Activated T-helper 2 cell treated with anti-CD3 and anti-CD28 coated beads, Interferon-gamma antibody, Interleukin-2, Interleukin-4, amounts not matched to agents 10 μg/mL and 5 μg/mL and 100 μg/mL, durations not matched to agents 14 hours and 24 hours and 36 hours (primary cell): Measurements from ENCODE around the gene NLN. TPM values are rescaled to one million over a fixed set of nuclear protein-coding genes. Genes with fewer than 3 reads are reported as not detected.
A peak's percentile ranks its signal among the peaks of the same experiment; 100 is the strongest.

Experiments used
- DNase-seq: peaks from one replicate; pipeline ENCODE4 v3.0.0; 2021; ENCODE audit warnings: low spot score
- H3K27ac Mint-ChIP-seq: one replicate; pipeline ENCODE4 v1.8.0; 2021; ENCODE audit warnings: mixed read lengths
- H3K27me3 Mint-ChIP-seq: one replicate; pipeline ENCODE4 v1.8.0; 2021; ENCODE audit warnings: low read depth, mixed read lengths
- H3K36me3 Mint-ChIP-seq: one replicate; pipeline ENCODE4 v1.8.0; 2021; ENCODE audit warnings: low read depth, mixed read lengths
- H3K4me1 Mint-ChIP-seq: one replicate; pipeline ENCODE4 v1.8.0; 2021; ENCODE audit warnings: low read depth, mixed read lengths
- H3K4me3 Mint-ChIP-seq: one replicate; pipeline ENCODE4 v1.8.0; 2021; ENCODE audit warnings: low read depth, mild to moderate bottlenecking, moderate library complexity, mixed read lengths
- H3K9me3 Mint-ChIP-seq: one replicate; pipeline ENCODE4 v1.8.0; 2021; ENCODE audit warnings: mixed read lengths
- intact Hi-C: fragments of 100-400 bp; cut with micrococcal nuclease; formaldehyde crosslinking; loops from one replicate; pipeline ENCODE4 v1.15.1; 2023
- total RNA-seq: library from RNA; stranded (reverse); gene quantifications from 2 replicates; pipeline ENCODE4 v1.2.3, GENCODE V29; 2022

NLN gene
- total RNA-seq, 1 donor from 2014 or later: 22.5 TPM

DNA sequence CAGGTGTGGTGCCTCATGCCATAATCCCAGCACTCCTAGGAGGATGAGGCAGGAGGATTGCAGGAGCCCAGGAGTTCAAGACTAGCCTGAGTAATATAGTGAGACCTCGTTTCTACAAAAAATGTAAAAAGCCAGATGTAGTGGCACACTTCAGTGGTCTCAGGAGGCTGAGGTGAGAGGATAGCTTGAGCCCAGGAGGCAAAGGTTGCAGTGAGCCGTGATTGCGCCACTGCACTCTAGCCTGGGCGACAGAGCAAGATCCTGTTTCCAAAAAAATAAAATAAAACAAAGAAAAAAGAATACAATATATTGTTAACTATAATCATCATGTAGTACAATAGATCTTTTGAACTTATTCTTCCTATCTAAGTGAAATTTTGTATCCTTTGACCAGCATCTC lies 16.3 kb downstream of the NLN start:
- intact Hi-C loops: no loop called here
- Mint-ChIP-seq H3K27ac (no peak overlapping the region), H3K36me3 (no peaks in the 10 kb centered on the region), H3K4me1 (peaks cover 16% of the 10 kb centered on the region), H3K27me3 (no peaks in the 10 kb centered on the region), H3K9me3 (peaks cover 4% of the 10 kb centered on the region), H3K4me3 (no peak overlapping the region)
- no peak for DNase-seq

DNA sequence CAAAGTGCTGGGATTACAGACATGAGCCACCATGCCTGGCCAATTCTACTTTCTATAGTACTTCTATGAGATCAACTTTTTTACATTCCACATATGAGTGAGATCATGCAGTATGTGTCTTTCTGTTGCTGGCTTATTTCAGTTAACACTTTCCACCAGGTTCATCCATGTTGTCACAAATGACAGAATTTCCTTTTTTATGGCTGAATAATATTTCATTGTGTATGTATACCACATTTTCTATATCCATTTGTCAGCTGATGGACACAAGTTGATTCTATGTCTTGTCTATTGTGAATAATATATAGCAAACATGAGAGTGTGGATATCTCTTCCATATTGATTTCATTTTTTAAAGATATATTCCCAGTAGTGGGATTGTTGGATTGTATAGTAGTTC lies 17.2 kb downstream of the NLN start:
- no peak for DNase-seq
- Mint-ChIP-seq H3K27ac (no peak overlapping the region), H3K36me3 (no peaks in the 10 kb centered on the region), H3K4me3 (no peak overlapping the region), H3K4me1 (peaks cover 16% of the 10 kb centered on the region), H3K9me3 (peaks cover 4% of the 10 kb centered on the region), H3K27me3 (no peaks in the 10 kb centered on the region)
- intact Hi-C loops: no loop called here

DNA sequence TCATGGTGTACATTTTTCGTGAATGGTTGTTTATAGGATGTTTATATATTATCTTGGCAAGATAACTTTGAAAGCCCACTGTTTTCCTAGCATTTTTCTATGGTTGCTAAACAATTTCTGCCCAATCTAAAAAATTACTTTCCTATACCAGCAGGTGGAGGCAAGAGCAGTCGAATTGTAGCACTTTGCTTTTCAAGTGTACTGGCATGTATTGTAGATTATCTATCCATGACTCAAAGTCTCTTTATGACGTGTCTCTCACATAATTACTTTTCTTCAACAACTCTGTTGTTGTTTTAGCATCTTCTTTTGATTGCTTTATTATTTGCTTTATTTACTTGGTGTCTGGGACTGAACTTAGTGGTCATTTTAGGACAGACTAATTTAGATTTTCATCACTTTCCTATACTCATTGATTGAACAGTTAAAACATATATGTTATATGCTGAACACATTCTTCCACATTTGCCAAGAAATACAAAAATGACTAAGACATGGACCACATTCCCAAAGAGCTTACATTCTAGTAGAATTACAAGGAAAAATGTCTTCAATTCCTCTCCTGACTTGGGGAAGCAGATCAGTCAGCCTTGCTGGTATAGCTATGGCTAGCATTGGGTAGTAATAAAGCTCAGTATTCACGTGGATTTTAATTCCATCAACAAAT lies 20.7 kb downstream of the NLN start:
- no peak for DNase-seq
- Mint-ChIP-seq H3K9me3 (peaks cover 4% of the 10 kb centered on the region), H3K27me3 (no peaks in the 10 kb centered on the region), H3K27ac (no peak overlapping the region), H3K36me3 (no peaks in the 10 kb centered on the region), H3K4me1 (peaks cover 12% of the 10 kb centered on the region), H3K4me3 (no peak overlapping the region)
- intact Hi-C loops: loop anchor here (2.0 to 5.0 kb wide), 3 partner anchors 182 to 425 kb away; partner anchors contain the start of gene SREK1

DNA sequence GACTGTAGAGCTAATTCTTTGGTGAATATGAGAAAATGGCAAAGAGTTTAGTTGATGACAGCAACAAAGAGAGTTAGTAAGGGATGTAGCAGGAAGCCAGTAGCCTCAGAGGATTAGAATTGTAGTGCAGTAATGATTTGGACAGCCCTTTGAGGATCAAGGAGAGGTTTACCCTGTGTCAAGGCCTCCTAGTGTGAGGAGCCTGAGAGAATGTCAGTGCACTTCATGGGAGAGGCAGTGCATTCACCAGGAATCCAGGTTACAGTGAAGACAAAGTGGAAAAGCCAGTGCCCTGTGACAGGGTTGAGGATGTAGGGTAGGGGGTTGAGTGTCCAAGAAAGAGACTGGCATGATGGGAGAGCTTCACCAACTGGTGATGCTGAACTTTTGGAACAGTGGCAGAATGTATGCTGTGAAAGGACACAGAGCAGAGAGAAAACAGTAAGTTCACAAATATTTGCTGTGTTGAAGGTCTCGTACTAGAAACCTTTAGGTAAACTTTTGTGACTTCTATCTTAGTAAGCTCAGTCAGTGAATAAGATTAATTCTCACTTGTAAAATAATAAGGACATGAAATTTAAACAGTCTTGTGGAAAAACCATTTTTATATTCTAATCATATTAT lies 27.3 kb downstream of the NLN start:
- H3K27ac Mint-ChIP-seq: no peak overlapping the region
- intact Hi-C loops: no loop called here
- no peaks in the 10 kb centered on the region for H3K9me3 Mint-ChIP-seq
- no peaks in the 10 kb centered on the region for H3K4me1 Mint-ChIP-seq
- no peaks in the 10 kb centered on the region for H3K36me3 Mint-ChIP-seq
- DNase-seq: no peak
- no peaks in the 10 kb centered on the region for H3K27me3 Mint-ChIP-seq
- no peak overlapping the region for H3K4me3 Mint-ChIP-seq

DNA sequence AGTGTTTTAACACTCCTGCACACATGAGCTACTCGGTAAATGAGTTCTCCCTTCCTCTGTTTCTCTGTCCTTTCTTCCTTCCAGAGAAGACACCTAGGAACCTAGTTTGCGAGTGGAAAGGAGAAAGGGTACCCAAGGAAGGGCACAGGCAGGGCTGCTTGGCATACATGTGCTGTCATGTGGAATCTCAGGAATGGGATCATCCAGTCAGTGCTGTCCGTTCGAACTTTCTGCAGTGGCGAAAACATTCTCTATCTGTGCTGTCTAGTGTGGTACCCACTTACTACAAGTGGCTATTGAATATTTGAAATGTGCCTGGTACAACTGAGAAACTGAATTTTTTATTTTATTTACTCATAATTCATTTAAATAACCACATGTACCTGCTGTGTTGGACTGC lies 28.0 kb downstream of the NLN start:
- intact Hi-C loops: no loop called here
- no peak for DNase-seq
- Mint-ChIP-seq H3K27me3 (no peaks in the 10 kb centered on the region), H3K36me3 (no peaks in the 10 kb centered on the region), H3K27ac (no peak overlapping the region), H3K4me3 (no peak overlapping the region), H3K9me3 (no peaks in the 10 kb centered on the region), H3K4me1 (no peaks in the 10 kb centered on the region)

DNA sequence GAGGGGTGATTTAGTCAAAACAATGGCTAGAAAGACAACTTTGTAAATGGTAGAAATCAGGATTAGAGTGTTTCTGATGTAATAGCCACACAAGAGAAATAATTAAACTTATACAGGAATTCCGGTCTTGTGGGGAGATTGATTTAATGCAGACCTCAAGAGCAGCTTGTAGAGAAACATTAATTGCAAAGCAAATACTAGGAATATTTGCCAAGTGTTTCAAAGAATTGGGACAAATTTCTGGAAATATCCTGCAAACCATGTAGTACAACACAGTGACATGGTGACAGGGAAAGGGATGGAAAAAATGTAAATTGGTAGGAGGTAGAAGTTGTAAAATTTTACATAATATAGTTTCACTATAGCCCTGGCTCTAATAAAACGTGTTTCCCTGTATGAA lies 28.9 kb downstream of the NLN start:
- Mint-ChIP-seq H3K27me3 (no peaks in the 10 kb centered on the region), H3K27ac (no peak overlapping the region), H3K36me3 (no peaks in the 10 kb centered on the region), H3K4me1 (no peaks in the 10 kb centered on the region), H3K9me3 (no peaks in the 10 kb centered on the region), H3K4me3 (no peak overlapping the region)
- no peak for DNase-seq
- intact Hi-C loops: no loop called here

DNA sequence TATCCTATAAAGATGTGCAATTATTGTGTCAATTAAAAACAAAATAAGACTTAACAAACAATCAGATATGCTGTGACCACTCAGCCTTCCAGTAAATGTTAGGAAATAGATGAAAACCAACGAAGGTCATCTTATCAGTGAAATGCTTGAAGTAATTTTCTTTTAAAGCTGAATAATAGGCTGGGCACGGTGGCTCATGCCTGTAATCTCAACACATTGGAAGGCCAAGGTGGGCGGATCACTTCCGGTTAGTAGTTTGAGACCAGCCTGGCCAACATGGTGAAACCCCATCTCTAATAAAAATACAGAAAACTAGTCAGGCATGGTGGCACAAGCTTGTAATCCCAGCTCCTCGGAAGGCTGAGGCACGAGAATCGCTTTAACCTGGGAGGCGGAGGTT lies 31.2 kb downstream of the NLN start:
- H3K27me3 Mint-ChIP-seq: no peaks in the 10 kb centered on the region
- no peaks in the 10 kb centered on the region for H3K4me1 Mint-ChIP-seq
- DNase-seq: no peak
- no peaks in the 10 kb centered on the region for H3K9me3 Mint-ChIP-seq
- intact Hi-C loops: no loop called here
- H3K27ac Mint-ChIP-seq: no peak overlapping the region
- H3K4me3 Mint-ChIP-seq: no peak overlapping the region
- H3K36me3 Mint-ChIP-seq: no peaks in the 10 kb centered on the region

DNA sequence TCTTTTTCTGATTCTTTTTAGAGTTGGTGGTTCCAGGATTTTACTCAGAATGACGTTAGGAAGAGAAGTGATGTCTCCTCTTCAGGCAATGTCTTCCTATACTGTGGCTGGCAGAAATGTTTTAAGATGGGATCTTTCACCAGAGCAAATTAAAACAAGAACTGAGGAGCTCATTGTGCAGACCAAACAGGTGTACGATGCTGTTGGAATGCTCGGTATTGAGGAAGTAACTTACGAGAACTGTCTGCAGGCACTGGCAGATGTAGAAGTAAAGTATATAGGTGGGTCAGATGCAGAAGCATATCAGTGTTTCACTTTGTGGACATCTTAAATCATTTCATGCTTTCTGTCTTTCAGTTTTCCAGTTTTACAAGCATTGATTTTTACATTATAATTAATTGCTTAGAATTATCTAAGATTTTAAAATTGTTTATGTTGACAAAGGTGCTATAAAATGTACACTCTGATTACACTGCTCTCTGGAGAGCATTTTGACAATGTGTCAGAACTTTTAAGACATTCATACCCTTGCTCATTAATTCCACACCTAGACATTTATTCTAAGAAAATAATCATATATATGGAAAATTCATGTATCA lies 36.6 kb downstream of the NLN start:
- intact Hi-C loops: no loop called here
- Mint-ChIP-seq H3K4me3 (no peak overlapping the region), H3K27ac (no peak overlapping the region), H3K4me1 (peaks cover 6% of the 10 kb centered on the region), H3K36me3 (peaks cover 15% of the 10 kb centered on the region), H3K9me3 (no peaks in the 10 kb centered on the region), H3K27me3 (no peaks in the 10 kb centered on the region)
- no peak for DNase-seq

DNA sequence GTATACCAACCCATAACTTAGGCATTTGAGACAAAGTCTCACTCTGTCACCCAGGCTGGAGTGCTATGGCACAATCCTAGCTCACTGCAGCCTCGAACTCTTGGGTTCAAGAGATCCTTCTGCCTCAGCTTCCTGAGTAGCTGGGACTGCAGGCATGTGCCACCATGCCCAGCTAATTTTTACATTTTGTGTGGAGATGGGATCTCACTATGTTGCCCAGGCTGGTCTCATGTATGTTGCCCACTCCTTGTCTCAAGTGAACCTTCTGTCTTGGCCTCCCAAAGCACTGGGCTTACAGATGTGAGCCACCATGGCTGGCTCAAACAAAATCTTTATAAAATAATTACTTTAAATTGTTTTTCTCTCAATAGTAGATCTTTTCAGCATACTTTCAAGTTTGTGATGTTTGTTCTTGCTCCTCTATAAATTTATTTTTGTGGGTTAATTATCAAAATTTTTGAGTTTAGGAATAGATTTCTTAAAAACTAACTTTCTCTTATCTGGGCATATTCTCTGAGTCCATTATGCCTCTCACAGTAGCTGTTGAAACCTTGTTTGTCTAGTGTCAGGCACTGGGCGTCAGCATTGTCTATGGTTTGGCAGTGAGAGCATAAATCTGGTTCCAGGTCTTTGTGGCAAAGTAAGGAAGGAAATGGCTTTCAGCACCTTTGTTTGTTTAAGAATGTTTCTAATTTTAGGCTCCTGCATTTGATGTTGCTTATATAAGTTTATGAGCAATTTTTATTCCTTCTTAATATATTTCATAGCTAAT lies 38.7 kb downstream of the NLN start:
- Mint-ChIP-seq H3K9me3 (no peaks in the 10 kb centered on the region), H3K4me1 (peaks cover 6% of the 10 kb centered on the region), H3K27ac (no peak overlapping the region), H3K4me3 (no peak overlapping the region), H3K27me3 (no peaks in the 10 kb centered on the region), H3K36me3 (peaks cover 15% of the 10 kb centered on the region)
- peak; percentile 27 for DNase-seq
- intact Hi-C loops: no loop called here

DNA sequence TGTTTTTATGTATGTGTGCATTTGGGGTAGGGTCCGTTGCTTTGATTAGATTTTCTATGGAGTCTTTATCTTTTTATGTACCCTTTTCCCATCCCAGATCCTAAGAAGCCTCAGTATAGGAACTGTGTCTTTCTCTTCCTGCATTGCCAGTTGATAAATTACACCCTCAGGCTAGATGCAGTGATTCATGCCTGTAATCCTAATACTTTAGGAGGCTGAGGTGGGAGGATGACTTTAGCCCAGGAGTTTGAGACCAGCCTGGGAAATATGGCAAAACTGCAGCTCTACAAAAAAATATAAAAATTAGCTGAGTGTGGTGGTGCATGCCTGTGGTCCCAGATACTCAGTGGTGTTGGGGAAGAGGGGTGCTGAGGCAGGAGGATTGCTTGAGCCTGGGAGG lies 40.2 kb downstream of the NLN start:
- no peak overlapping the region for H3K4me3 Mint-ChIP-seq
- H3K27ac Mint-ChIP-seq: no peak overlapping the region
- no peaks in the 10 kb centered on the region for H3K27me3 Mint-ChIP-seq
- intact Hi-C loops: no loop called here
- peaks cover 29% of the 10 kb centered on the region for H3K36me3 Mint-ChIP-seq
- no peak for DNase-seq
- H3K9me3 Mint-ChIP-seq: no peaks in the 10 kb centered on the region
- peaks cover 13% of the 10 kb centered on the region for H3K4me1 Mint-ChIP-seq

DNA sequence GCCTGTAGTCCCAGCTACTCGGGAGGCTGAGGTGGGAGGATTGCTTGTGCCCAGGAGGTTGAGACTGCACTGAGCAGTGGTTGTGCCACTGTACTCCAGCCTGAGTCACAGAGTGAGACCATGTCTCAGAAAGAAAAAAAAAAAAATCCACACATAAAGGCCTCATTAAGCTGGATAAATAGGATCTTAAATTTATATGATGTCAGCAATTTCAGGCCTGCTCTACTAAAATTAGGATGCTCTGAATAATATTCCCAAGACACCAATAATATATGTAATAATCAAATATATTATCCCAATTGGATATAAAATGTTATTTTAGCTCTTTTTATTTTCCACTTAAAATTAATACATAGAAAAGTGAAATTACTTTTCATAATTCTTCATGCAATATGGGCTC lies 43.6 kb downstream of the NLN start:
- no peak overlapping the region for H3K27ac Mint-ChIP-seq
- intact Hi-C loops: loop anchor here (5.0 kb wide), 1 partner anchor 37 kb away; no protein-coding TSS in a partner anchor
- DNase-seq: no peak
- no peaks in the 10 kb centered on the region for H3K9me3 Mint-ChIP-seq
- H3K4me1 Mint-ChIP-seq: peaks cover 23% of the 10 kb centered on the region
- no peaks in the 10 kb centered on the region for H3K27me3 Mint-ChIP-seq
- H3K36me3 Mint-ChIP-seq: peaks cover 17% of the 10 kb centered on the region
- H3K4me3 Mint-ChIP-seq: no peak overlapping the region

DNA sequence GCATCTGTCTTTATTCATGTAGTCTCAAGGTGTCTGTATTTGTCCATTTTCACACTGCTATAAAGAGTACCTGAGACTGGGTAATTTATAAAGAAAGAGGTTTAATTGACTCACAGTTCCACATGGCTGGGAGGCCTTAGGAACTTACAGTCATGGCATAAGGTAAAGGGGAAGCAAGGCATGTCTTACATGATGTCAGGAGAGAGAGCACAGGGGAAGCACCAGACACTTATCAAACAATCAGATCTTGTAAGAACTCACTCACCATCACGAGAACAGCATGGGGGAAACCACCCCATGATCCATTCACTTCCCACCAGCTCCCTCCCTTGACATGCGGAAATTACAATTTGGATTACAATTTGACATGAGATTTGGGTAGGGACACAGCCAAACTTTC lies 44.2 kb downstream of the NLN start:
- peaks cover 17% of the 10 kb centered on the region for H3K36me3 Mint-ChIP-seq
- no peak for DNase-seq
- H3K4me3 Mint-ChIP-seq: no peak overlapping the region
- no peak overlapping the region for H3K27ac Mint-ChIP-seq
- no peaks in the 10 kb centered on the region for H3K9me3 Mint-ChIP-seq
- H3K4me1 Mint-ChIP-seq: peaks cover 20% of the 10 kb centered on the region
- intact Hi-C loops: loop anchor here (5.0 kb wide), 1 partner anchor 36 kb away; no protein-coding TSS in a partner anchor
- no peaks in the 10 kb centered on the region for H3K27me3 Mint-ChIP-seq

DNA sequence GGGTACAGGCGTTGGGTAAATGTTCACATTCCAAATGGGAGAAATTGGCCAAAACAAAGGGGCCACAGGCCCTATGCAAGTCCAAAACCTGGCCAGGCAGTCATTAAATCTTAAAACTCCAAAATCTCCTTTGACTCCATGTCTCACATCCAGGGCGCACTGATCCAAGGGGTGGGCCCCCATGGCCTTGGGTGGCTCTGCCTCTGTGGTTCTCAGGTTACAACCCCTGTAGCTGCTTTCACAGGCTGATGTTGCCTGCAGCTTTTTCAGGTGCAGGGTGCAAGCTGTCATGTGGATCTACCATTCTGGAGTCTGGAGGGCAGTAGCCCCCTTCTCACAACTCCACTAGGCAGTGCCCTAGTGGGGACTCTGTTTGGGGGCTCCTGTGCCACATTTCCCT lies 44.8 kb downstream of the NLN start:
- H3K4me3 Mint-ChIP-seq: no peak overlapping the region
- H3K27ac Mint-ChIP-seq: no peak overlapping the region
- peaks cover 17% of the 10 kb centered on the region for H3K36me3 Mint-ChIP-seq
- intact Hi-C loops: loop anchor here (5.0 kb wide), 1 partner anchor 36 kb away; no protein-coding TSS in a partner anchor
- DNase-seq: no peak
- peaks cover 20% of the 10 kb centered on the region for H3K4me1 Mint-ChIP-seq
- no peaks in the 10 kb centered on the region for H3K9me3 Mint-ChIP-seq
- no peaks in the 10 kb centered on the region for H3K27me3 Mint-ChIP-seq
